GM12891 (cell line): Measurements from ENCODE around the gene AADACL3.

Source experiments
- POLR2A ChIP-seq: IDR thresholded peaks from 2 replicates; pipeline ENCODE4 v1.6.1; 2011; ENCODE audit warnings: low read depth, low read length, control low read depth
- POLR2AphosphoS5 ChIP-seq: IDR thresholded peaks from 2 replicates; pipeline ENCODE4 v1.6.1; 2011; ENCODE audit warnings: low read depth, low read length, control low read depth
- TAF1 ChIP-seq: IDR thresholded peaks from 2 replicates; pipeline ENCODE4 v1.6.1; 2011; ENCODE audit warnings: low read depth, low read length, control low read depth

DNA sequence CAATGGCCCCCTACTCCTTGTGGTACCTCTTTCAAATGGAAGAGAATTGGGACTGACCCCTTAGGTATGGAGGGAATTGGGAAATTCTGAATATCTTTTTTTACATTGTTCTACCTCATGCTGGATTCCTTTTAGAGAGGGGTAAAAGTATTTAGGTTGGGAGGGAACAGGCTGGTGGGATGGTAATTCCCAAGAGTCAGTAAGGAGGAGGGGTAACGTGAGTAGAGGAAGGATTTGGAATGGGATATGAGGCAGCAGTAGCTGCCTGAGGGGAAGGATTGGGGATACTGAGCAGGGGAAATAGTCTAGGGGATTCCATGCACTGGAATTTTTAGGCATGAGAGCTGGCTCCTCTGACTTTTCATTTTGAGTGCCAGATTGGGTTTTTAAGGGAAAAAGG lies 3.8 kb upstream of the AADACL3 start:
- TF ChIP-seq POLR2AphosphoS5, result no peak
- TF ChIP-seq POLR2A, result no peak
- TF ChIP-seq TAF1, result no peak
